Activated CD4-positive, alpha-beta T cell treated with anti-CD3 and anti-CD28 coated beads, Interleukin-2, amount 50 U/mL, for 4 hours (primary cell): ENCODE data around the gene NPC1.
"Not testable (repeated sequence)": the region's sequence is repeated elsewhere in the genome, so short reads cannot be mapped to it uniquely, and the experiment has no call there.

Source experiments
- DNase-seq, 2 experiments: peaks; one replicate each; pipeline ENCODE4 v3.0.0-alpha.2; 2020

Gene NPC1

DNA sequence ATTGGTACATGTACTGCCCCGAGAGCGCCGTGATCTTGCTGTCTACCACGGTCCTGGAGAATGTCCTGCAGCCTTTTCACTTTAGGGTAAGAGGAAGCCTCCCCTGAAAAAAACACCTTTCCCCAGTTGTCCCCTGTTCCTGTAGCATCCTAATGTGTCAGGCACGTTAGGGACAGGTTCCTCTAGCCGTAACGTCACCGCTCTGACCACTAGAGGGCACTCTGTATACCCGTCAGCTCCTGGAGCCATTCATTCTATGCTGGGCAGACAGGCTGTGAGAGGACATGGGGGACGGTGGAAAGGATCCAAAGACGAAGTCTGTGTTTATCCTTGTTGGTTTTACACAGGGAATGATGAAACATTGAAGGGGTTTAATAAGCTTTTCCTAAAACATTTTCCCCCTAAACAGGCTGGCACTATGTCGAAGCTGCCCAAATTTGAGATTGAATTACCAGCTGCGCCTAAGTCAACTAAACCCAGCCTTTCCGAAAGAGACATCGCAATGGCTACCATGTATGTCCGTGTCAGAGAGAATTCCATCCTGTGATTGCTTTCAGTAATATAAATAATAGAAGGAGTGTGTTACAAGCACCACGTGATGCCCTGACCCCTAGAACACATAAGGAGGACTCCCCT lies 70.3 kb downstream of the NPC1 start:
- peak; percentile 70 to 71 for DNase-seq

DNA sequence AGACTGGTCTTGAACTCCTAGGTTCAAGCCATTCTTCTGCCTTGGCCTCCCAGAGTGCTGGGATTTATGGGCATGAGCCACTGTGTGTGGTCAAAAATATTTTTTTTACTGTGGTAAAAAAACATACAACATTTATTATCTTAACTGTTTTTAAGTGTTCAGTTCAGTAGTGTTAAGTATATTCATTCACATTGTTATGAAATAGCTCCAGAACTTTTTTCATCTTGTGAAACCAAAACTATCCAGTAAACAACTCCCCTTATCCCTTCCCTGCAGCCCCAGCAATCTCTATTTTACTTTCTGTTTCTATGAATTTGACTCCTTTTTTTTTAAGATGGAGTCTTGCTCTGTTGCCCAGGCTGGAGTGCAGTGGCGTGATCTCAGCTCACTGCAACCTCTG lies 73.7 kb downstream of the NPC1 start:
- DNase-seq, result no peak

DNA sequence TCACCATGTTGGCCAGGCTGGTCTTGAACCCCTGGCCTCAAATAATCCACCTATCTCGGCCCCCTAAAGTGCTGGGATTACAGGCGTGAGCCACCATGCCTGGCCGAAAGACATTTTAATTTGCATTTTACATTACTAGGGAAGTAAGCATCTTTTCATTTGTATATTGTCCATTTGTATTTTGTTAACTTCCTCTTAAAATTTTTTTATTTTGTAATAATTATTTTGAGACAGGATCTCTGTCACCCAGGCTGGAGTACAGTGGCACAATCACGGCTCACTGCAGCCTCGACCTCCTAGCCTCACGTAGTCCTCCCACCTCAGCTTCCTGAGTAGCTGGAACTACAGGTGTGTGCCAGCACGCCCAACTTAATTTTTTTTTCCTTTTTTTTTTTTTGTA lies 74.1 kb downstream of the NPC1 start:
- not testable (repeated sequence) for DNase-seq

DNA sequence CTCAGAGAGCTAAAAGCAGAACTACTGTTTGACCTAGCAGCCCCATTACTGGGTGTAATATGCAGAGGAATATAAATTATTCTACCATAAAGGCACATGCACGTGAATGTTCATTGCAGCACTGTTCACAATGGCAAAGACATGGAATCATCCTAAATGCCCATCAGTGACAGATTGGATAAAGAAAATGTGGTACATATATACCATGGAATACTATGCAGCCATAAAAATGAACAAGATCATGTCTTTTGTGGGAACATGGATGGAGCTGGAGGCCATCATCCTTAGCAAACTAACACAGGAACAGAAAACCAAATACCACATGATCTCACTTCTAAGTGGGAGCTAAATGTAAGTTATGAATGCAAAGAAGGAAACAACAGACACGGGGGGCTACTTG lies 75.4 kb downstream of the NPC1 start:
- DNase-seq, result not testable (repeated sequence)

DNA sequence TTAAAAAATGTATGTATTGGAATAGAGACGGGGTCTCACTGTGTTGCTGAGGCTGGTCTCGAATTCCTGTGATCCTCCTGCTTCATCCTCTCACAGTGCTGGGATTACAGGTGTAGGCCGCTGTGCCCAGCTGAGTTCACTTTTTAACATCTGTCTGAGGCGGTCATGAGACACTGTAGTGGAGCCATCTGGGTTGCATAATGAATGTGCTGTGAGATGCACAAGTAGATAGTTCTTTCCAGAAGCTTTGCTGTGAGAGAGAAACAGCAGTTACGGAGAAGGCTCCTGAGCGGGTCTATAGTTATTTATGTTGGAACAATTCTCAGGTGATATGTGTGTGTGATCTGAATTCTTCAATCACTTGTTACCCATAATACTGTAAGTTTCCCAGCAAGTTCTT lies 79.9 kb downstream of the NPC1 start:
- no peak for DNase-seq

DNA sequence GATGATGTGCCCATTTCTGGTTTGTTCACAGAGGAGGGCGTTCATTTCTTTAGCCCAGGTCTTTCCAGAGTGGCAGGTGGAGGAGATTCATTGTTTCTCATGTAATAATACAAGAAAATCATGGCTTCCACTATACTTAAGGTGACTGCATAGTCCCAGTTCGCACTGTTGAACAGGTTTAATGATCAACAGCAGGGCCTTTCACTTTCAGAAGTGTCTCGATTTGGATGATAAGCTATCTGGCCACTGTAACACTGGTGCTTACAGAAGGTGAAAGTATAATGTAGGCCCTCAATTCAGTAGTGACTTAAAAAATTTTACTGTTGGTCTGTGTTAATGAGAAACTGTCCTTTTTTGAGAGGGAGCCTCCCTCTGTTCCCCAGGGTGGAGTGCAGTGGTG lies 81.6 kb downstream of the NPC1 start:
- DNase-seq, result no peak

DNA sequence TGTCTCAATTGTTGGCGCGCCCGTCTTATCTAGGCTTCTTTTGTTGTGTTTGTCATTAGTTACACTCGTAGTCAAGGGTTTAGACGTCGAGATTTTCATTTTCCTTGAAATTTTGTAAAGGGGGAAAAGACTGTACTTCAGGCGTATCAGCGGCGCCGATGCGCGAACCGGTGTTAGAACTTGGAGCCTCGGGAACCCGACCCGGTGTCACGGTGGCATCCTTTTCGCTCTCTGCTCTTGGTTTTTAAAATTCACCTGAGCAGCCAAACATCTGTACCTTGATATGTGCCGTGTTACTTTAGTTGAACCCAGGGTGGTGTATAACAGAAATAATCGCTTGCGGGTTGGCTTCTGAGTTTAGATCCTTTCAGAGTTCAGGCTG lies 82.4 kb downstream of the NPC1 start:
- DNase-seq, result no peak

DNA sequence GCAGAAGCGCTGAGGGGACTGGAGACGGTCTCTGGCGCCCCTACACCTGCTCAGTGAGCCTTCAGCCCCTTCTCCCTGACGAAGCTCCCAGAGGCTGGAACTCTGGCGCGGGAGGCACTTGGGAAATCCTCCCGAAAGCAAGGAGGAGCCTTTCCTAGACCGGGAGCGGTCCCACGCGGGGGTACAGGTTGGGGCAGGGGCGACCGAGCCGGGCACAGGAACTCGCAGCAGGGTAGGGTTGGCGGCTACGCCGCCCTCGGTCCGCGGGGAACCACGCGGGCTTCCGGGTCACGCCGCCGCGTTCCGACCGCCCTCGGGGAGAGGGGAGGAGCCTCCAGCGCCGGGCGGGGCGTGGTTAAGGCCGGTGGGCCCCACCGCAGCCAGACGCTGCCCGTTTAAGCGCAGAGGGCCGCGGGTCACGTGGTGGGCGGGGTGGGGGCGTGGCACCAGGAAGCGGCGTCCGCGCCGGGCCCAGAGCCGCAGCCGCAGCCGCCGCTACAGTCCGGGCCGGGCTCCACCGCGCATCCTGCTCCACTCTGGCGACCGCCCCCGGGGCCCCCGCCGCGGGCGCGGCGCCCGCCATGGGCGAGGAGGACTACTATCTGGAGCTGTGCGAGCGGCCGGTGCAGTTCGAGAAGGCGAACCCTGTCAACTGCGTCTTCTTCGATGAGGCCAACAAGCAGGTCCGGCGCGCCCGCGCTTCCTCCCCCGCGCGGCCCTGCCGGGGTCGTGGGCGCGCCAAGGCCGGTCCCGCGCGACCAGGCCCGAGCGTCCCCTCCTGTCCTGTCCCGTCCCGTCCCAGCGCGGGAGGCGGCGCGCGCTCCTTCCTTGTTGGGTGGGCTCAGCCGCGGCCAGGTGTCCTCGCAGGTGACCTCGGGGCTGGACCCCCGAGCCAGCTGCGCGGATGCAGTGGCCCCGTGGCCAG lies 83.0 kb downstream of the NPC1 start, which contains the start of gene RMC1:
Gene RMC1, plus strand, starts transcription at position 474 of the 925 bp plus-strand sequence. Its CDS starts 108 bp downstream, at position 582.
- DNase-seq, result peak; percentile 97

DNA sequence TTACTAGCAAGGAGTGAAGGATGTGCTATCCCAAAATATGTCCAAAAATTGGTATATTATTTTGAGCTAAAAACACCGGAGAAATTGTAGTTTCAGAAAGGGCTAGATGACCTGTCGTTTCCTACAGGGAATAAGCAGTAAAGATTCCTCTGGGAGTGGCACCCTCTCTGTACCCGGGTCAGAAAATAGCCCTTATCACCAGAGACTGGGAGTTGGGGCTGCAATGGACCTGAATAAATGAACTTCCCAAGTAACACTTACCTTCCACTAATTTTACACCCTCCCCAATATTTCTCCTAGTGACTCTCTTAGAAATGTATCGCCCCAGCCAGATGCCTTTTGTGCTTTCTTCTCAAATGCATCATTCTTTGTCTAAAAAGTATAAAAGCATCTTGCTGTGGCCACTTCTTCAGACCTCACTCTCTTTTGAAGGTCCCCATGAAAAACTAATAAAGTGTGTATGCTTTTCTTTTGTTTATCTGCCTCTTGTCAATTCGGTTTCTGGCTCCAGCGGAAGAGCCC lies 83.7 kb downstream of the NPC1 start:
- no peak for DNase-seq

DNA sequence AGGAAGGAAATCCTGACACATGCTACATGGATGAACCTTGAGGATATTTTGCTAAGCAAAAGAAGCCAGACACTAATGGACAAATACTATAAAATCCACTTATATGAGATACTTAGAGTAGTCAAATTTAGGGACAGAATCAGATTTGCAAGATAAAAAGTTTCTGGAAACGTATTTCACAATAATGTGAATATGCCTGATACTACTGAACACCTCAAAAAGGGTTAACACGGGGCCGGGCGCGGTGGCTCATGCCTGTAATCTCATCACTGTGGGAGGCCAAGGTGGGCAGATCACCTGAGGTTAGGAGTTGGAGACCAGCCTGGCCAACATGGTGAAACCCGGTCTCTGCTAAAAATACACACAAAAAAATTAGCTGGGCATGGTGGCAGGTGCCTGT lies 84.7 kb downstream of the NPC1 start:
- no peak for DNase-seq

DNA sequence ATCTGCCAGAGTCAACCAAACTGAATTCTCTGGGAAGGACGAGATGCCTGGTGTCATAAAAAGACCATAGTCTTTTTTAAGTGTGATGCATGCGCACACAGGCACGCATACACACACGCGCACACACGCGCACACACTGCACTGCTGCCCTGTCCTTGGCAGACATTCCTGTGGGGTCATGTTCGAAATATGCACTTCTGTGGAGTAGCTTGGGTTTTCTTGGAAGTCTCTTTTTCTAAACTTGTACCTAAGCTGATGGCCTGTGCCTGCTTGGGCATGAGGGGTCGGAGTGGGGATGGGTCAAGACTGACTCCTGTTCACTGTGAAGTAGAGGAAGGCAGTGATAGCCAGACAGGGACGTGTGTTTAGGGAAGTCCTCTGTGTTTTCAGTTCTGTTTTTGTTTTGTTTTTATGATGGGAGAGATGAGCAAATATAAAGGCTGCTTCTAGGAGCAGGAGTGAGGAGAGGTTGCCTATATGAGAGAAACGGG lies 87.0 kb downstream of the NPC1 start:
- no peak for DNase-seq

DNA sequence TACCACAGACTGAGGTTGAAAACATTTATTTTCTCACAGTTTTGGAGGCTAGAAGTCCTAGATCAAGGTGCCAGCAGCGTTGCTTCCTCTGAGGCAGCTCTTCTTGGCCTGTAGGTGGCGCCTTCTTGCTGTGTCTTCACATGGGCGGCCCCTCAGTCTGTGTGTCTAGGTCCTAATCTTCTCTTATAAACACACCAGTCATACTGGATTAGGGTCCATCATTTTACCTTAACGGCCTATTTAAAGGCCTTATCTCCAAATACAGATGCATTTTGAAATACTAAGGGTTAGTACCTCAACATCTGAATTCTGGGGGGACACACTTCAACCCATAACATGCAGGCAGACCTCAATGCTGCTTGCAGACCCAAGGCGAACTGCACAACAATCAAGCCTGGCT lies 87.4 kb downstream of the NPC1 start:
- DNase-seq, result peak; percentile 56 to 58

DNA sequence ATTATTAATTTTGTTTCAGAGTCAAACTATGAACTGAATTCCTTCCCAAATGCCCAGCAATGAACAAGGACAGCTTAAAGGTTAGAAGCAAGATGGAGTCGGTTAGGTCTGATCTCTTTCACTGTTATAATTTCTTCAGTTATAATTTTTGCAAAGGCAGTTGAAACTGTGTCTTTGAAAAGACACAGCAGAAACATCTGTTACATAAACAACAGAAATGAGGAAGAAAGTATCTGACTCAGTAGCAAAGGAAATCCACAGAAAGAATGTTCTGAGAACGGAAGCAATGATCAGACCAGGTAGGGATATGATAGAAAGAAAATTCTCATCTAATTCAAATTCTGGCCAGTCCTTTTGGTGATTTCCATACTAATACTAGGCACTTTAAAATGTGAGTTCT lies 88.2 kb downstream of the NPC1 start:
- no peak for DNase-seq

DNA sequence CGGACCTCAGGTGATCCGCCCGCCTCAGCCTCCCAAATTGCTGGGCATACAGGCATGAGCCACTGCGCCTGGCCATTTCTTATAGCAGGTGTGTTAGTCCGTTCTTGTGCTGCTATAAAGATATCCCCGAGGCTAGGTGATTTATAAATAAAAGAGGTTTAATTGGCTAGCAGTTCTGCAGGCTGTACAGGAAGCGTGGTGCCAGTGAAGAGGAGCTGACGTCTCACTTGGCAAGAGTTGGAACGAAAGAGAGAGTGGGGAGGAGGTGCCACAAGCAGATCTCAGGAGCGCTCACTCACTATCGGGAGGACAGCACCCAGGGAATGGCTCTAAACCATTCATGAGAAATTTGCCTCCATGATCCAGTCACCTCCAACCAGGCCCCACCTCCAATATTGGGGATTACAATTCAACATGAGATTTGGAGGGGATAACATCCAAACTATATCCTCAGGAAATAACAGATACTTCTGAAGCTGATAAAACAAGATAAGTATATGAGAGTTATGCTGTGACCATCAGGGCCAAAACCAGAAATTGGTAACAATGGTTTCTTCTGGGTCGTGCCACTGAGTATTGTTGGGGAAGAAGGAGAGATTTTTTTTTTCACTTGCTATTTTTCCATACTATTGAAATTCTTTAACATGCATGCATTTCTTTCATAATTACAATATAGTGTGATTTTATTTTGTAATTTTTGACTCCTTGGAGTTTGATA lies 90.4 kb downstream of the NPC1 start:
- DNase-seq, result no peak

DNA sequence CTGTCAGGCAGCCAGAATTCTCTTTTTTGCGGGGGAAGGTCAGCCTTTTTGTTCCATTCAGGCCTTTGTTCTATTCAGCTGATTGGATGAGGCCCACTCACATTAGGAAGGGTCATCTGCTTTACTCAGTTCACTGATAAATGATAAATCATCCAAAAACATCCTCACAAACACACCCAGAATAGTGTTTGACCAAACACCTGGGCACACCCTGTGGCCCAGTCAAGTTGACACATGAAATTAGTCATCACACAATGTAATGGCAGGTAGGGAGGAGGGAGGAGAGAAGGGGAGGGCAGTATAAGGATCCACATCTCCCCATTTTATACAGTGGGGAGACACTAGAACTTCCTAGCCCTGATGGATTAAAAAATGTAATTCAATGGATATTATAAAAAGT lies 91.3 kb downstream of the NPC1 start:
- no peak for DNase-seq

DNA sequence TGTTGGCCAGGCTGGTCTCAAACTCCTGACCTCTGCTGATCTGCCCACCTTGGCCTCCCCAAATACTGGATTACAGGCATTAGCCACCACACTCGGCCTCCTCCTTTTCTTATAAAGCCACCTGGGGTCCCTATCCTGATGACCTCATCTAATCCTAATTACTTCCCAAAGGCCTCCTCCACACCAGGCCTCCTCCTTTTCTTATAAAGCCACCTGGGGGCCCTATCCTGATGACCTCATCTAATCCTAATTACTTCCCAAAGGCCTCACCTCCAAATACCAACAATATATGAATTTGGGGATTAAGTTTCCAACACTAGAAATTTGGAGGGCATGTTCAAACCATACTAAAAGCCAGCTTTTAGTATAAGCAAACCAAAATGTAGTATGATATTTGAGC lies 92.7 kb downstream of the NPC1 start:
- no peak for DNase-seq

DNA sequence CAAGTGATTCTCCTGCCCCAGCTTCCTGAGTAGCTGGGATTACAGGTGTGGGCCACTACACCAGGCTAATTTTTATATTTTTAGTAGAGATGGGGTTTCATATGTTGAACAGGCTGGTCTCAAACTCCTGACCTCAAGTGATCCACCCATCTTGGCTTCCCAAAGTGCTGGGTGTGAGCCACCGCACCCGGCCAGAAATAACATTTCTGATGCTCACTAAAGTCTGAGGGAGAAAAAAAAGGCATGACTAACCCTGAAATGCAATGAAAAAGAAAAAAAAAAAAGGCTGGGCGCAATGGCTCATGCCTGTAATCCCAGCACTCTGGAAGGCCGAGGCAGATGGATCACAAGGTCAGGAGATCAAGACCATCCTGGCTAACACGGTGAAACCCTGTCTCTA lies 96.7 kb downstream of the NPC1 start:
- not testable (repeated sequence) for DNase-seq

DNA sequence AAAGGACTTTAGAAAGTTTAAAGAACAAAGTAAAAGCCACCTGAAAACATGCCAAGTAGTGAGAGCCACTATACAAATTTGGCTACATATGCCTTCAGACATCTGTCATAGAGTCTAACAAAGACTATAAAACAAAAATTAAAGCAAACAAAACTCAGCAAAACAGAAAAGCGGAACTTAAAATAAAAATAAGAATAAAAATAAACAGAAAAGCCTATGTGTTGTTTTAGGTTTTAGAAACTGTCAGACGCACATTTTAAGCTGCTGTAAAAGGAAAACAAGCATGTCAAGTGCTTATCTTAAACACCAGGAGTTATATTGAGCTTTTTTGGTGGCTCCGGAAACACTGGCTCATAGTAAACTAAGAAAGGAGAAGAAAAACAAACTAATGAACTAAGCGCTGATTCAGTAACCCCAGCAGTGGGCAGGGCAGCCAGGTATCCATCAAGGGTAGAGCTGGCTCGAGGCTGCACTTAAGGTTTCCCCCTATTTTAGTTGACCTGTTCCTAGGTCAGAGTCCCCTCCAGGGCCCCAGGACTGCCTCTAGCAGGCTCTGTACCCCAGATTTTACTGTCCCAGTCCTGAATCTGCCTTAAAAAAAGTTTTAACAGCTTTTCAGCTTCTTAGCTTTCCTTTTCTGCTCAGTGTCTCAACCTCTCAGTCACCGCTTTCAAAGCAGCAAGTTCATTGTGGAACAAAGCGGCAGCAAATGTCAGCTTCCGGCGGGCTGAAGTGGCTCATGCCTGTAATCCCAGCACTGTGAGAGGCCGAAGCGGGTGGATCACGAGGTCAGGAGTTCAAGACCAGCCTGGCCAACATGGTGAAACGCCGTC lies 98.4 kb downstream of the NPC1 start:
- peak; percentile 22 to 28 for DNase-seq

DNA sequence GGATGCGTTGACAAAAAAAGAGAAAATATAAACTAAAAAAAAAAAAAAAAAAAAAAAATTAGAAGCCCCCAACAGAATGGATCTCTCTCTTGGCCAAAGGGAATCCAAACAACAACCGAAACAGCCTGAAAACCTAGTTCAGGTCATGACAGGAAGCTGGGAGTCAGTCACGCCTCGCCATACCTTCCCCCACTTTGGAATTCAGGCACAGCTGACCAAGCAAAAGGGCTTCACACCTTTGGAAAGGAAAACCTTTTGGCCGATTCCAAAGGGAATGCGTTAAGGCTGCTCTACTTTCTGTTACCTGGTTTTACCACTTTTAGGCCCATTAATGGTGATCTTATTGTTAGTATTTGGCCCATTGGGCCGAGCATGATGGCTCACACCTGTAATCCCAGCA lies 100.9 kb downstream of the NPC1 start:
- DNase-seq, result no peak

DNA sequence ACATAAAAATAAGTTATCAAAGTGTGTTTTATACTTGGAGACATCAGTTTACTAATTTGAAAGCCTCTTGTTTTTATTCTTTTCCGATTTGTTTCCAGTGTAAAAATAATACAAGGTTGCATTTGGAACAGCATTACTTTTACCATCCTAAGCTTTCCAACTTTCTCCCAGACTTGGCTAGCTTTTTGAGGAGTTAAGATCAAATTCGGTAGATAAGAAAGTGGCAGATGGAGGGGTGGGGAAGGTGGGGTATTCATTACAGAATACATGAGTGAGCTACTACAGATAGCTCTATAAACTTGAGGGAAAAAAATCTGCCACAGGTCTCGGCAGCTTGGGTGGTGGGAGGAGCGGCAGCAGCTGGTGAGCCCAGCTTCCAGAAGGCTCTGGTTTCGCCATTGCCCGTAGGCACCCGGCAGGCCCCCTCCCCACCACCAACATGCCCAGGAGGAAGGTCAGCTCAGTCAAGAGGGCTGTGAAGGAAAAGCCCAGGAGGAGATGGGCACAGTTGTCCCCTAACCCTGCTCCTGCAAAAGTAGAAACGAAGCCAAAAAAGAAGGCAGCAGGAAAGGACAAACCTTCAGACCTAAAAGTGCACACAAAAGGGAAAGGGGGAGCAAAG lies 101.6 kb downstream of the NPC1 start:
- DNase-seq, result no peak
